Activated CD4-positive, alpha-beta T cell treated with anti-CD3 and anti-CD28 coated beads, Interleukin-2, amount 10 ng/mL, durations not matched to agents 7 days and 5 days (primary cell): Measurements from ENCODE around the gene SLC39A12. TPM values are rescaled to one million over a fixed set of nuclear protein-coding genes. Genes with fewer than 3 reads are reported as not detected.

Experiments used
- CTCF ChIA-PET: fragments of 350-600 bp; sonication (Branson Sonifier 250); formaldehyde crosslinking; loops from one replicate; lab custom pipeline; 2021; ENCODE audit warnings: antibody characterized with exemption; lab: Charles Lee
- POLR2A ChIA-PET: fragments of 350-600 bp; sonication (Branson Sonifier 250); formaldehyde crosslinking; loops from one replicate; lab custom pipeline; 2021; ENCODE audit warnings: antibody characterized with exemption; lab: Charles Lee
- DNase-seq: peaks from one replicate; pipeline ENCODE4 v3.0.0-alpha.2; 2020
- H3K27ac Mint-ChIP-seq: one replicate; pipeline ENCODE4 v1.8.0; 2021; ENCODE audit warnings: mild to moderate bottlenecking, moderate library complexity, mixed read lengths
- H3K27me3 Mint-ChIP-seq: one replicate; pipeline ENCODE4 v1.8.0; 2021; ENCODE audit warnings: mixed read lengths
- H3K36me3 Mint-ChIP-seq: one replicate; pipeline ENCODE4 v1.8.0; 2021; ENCODE audit warnings: low read depth, mixed read lengths
- H3K4me1 Mint-ChIP-seq: one replicate; pipeline ENCODE4 v1.8.0; 2021; ENCODE audit warnings: mixed read lengths
- H3K4me3 Mint-ChIP-seq: one replicate; pipeline ENCODE4 v1.8.0; 2021; ENCODE audit warnings: mild to moderate bottlenecking, moderate library complexity, mixed read lengths
- H3K9me3 Mint-ChIP-seq: one replicate; pipeline ENCODE4 v1.8.0; 2021; ENCODE audit warnings: mixed read lengths
- total RNA-seq, 2 experiments: library from RNA; stranded (reverse); gene quantifications; one replicate each; pipeline ENCODE4 v1.2.3, GENCODE V29; 2021

The SLC39A12 gene
- total RNA-seq, 2 experiments from 2014 or later: not detected

- H3K36me3 Mint-ChIP-seq: no peaks in the 10 kb centered on the region
- no peaks in the 10 kb centered on the region for H3K4me1 Mint-ChIP-seq
- H3K27ac Mint-ChIP-seq: no peak overlapping the region
- CTCF ChIA-PET: no interaction called here
- H3K4me3 Mint-ChIP-seq: no peak overlapping the region
- H3K9me3 Mint-ChIP-seq: peaks cover 5% of the 10 kb centered on the region
- no peak for DNase-seq
- POLR2A ChIA-PET: no interaction called here
- no peaks in the 10 kb centered on the region for H3K27me3 Mint-ChIP-seq
Observed at GRCh38 chr10:18086746-18087145, 135.0 kb downstream of the SLC39A12 start.

GRCh38 chr10:18087355-18087754 lies 135.6 kb downstream of the SLC39A12 start:
- Mint-ChIP-seq H3K4me1 (no peaks in the 10 kb centered on the region), H3K27me3 (no peaks in the 10 kb centered on the region), H3K27ac (no peak overlapping the region), H3K9me3 (peaks cover 5% of the 10 kb centered on the region), H3K36me3 (no peaks in the 10 kb centered on the region), H3K4me3 (no peak overlapping the region)
- ChIA-PET POLR2A (no interaction called here), CTCF (no interaction called here)
- DNase-seq: no peak

Other genes with a start within 250 kb of the SLC39A12 start
- gene TMEM236, start 199.7 kb upstream of the SLC39A12 start, total RNA-seq: under 1 TPM in 1 of 2 experiments, not detected in 1; 0.04 TPM
- gene MRC1, start 142.6 kb upstream of the SLC39A12 start, total RNA-seq: not detected
- not detected for gene CACNB2, start 188.5 kb downstream of the SLC39A12 start, total RNA-seq